Measurements from ENCODE around the gene EFCAB6. TPM values are rescaled to one million over a fixed set of nuclear protein-coding genes. Genes with fewer than 3 reads are reported as not detected.
A peak's percentile ranks its signal among the peaks of the same experiment; 100 is the strongest.

EFCAB6 gene
- total RNA-seq, 4 donors from 2014 or later: 1.1 to 3.8 (median 2.7) TPM

GRCh38 chr22:43828725-43828997, 16.6 kb upstream of the EFCAB6 start:
- Histone ChIP-seq H3K27ac (peak overlapping the region in 3 of 4 donors; percentile 35 to 73 (median 66)), H3K4me1 (peaks cover 0 to 45% (median 14%) of the 10 kb centered on the region in 3 donors), H3K36me3 (no peaks in the 10 kb centered on the region), H3K9me3 (no peaks in the 10 kb centered on the region), H3K4me3 (no peak overlapping the region), H3K27me3 (peaks cover 47% of the 10 kb centered on the region)
- 75% methylated on average over 2 of the region's 6 CpGs; no CpG with 5 or more reads in 1 of the 2 donors for WGBS, 2 donors (ENCODE audit: low coverage in 1 of 2)
- ATAC-seq: no peak
- TF ChIP-seq EP300 (IDR thresholded peaks at IDR 0.05) (no peak), POLR2AphosphoS5 (IDR thresholded peaks at IDR 0.05) (no peak), CTCF (IDR thresholded peaks at IDR 0.05) (no peak), POLR2A (IDR thresholded peaks at IDR 0.05) (no peak)

DNA sequence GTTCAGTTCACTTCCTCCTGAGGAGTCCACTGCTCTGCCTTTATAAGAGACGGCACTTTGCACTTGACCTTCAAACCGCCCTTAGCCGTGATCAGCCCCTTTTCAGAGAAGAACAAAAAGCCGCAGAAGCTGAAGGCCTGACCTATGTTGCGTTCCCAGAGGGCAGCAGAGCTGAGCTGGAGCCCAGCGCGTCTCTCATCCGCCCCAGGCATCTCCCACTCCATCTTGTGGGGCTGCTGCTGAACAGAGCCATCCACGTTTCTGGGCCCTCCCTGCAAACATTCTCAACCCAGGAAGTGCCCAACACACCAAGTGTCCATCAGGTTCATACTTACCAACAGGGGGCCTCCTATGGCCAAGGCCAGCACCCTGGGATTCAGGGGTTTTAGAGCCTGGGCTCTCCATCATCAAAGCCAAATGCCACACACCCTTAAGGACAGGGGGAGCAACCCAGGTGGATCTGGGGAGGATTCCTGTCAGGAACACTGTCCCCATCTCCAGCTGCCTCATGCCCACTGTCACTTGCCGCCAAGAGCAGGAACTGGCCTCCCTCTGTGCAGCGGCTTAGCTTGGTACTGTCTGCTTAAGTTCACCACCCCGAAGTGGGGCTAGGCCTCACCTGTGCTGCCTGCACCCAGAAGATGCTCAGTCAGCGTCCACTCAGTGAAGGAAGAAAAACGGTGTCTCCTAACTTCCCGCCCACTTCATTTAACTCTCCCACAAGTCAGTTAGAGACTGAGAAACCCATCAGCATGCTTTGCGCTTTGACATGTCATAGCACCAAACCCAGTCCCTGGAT, 16.0 kb upstream of the EFCAB6 start:
- H3K27me3 ChIP-seq: peaks cover 47% of the 10 kb centered on the region
- no peak for ATAC-seq
- TF ChIP-seq CTCF (IDR thresholded peaks at IDR 0.05) (no peak), POLR2A (IDR thresholded peaks at IDR 0.05) (no peak)
- H3K36me3 ChIP-seq: no peaks in the 10 kb centered on the region
- no peak overlapping the region for H3K4me3 ChIP-seq
- 67 to 94% methylated on average over 7 to 12 of the region's 16 CpGs for WGBS, 2 donors (ENCODE audit: low coverage in 1 of 2)
- H3K27ac ChIP-seq: peak overlapping the region in 3 of 4 donors; percentile 35 to 73 (median 66)
- peaks cover 0 to 45% (median 14%) of the 10 kb centered on the region in 3 donors for H3K4me1 ChIP-seq
- H3K9me3 ChIP-seq: no peaks in the 10 kb centered on the region

- peaks cover 44% of the 10 kb centered on the region for H3K27me3 ChIP-seq
- H3K4me1 ChIP-seq: peaks cover 0 to 45% (median 14%) of the 10 kb centered on the region in 3 donors
- peak overlapping the region in 2 of 4 donors; percentile 50 to 65 for H3K27ac ChIP-seq
- ATAC-seq: no peak
- TF ChIP-seq POLR2AphosphoS5 (IDR thresholded peaks at IDR 0.05): no peak
- no peak for TF ChIP-seq EP300 (IDR thresholded peaks at IDR 0.05)
- no peak for TF ChIP-seq CTCF (IDR thresholded peaks at IDR 0.05)
- TF ChIP-seq POLR2A (IDR thresholded peaks at IDR 0.05): no peak
- 27 to 28% methylated on average over 12 to 13 of the region's 13 CpGs for WGBS, 2 donors (ENCODE audit: low coverage in 1 of 2)
- no peak overlapping the region for H3K4me3 ChIP-seq
- no peaks in the 10 kb centered on the region for H3K36me3 ChIP-seq
- H3K9me3 ChIP-seq: no peaks in the 10 kb centered on the region
These were observed 15.1 kb upstream of the EFCAB6 start for GRCh38 chr22:43827003-43827735.

DNA sequence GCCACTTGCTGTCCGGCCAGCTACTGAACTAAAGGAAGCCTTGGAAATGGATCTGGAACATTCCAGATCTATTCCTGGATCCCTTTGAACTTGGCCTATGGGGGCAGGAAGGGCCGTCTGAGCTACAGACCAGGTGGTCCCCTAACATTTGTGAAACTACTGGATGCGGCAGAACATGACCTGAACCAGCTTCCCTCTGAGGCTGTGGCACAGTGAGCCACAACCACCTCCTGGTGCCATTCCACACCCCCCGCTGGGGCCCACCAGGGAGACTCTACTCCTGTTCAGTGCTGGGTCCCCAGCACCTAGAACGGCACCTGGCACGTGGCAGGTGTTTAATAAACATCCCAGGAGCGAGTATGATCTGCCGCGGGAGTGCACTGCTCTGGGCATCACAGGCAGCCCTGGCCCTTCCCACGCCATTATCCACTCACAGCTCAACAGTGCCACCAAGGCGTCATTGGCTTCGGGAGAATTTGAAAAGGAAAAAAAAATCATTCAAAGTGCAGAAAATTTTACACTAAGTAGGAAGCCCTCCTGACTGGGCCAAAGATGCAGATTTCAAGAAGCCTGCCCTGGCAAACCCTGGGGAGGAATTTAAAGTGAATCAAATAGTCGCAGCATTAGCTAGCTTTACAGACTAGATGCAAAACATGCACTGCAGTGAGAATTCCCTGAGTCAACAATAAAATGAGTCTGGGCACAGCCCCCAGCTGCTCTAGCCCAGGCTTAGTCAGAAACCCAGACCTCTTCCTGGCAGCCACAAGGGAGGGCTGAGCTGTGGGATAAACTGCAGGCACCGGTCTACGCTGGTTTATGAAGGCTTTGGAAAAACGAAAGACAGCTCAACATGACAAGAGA, 14.3 kb upstream of the EFCAB6 start:
- WGBS, 2 donors (ENCODE audit: low coverage in 1 of 2): 23 to 31% methylated on average over 4 to 11 of the region's 16 CpGs
- no peak overlapping the region for H3K4me3 ChIP-seq
- peak overlapping the region in 2 of 4 donors; percentile 50 to 65 for H3K27ac ChIP-seq
- peak in 3 of 4 experiments; percentile 9 to 25 (median 15) for TF ChIP-seq CTCF (IDR thresholded peaks at IDR 0.05)
- TF ChIP-seq EP300 (IDR thresholded peaks at IDR 0.05): no peak
- ATAC-seq: no peak
- H3K36me3 ChIP-seq: no peaks in the 10 kb centered on the region
- H3K4me1 ChIP-seq: peaks cover 0 to 45% (median 14%) of the 10 kb centered on the region in 3 donors
- no peaks in the 10 kb centered on the region for H3K9me3 ChIP-seq
- peaks cover 50% of the 10 kb centered on the region for H3K27me3 ChIP-seq

Data from gastroesophageal sphincter (tissue), 4 donors.